Stimulated activated CD4-positive, alpha-beta T cell treated with anti-CD3 and anti-CD28 coated beads, Interleukin-4, amount 100 ng/mL, for 4 hours (primary cell): ENCODE data around the gene MUTYH.
"Not testable (repeated sequence)": the region's sequence is repeated elsewhere in the genome, so short reads cannot be mapped to it uniquely, and the experiment has no call there.

Source experiments
- DNase-seq, 2 experiments: peaks; one replicate each; pipeline ENCODE4 v3.0.0-alpha.2; 2020

Gene MUTYH

DNA sequence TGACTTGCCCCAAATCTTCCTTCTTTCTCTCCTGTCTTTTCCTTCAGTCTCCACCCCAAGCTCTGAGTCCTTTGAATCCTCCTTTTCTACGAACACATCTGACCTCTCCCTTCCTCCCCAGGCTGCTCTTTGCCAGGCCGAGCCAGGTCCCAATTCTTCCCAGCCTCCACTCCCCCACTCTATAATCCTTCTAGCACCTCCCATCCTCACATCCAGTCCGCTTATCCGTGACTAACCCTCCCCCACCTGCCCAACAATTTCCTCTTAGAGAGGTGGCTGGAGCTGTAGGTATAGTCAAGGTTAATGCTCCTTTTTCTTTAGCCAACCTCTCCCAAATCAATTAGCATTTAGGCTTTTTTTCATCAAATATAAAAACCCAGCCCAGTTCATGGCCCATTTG lies 23.1 kb downstream of the MUTYH start:
- no peak for DNase-seq

GRCh38 chr1:45314266-45314665 lies 26.0 kb downstream of the MUTYH start:
- DNase-seq = no peak

GRCh38 chr1:45306905-45307304 lies 33.3 kb downstream of the MUTYH start:
- no peak for DNase-seq

GRCh38 chr1:45306319-45306718 lies 33.9 kb downstream of the MUTYH start:
- DNase-seq = peak; percentile 1 to 20

- no peak for DNase-seq
Measured at GRCh38 chr1:45305231-45305630, 35.0 kb downstream of the MUTYH start.

DNA sequence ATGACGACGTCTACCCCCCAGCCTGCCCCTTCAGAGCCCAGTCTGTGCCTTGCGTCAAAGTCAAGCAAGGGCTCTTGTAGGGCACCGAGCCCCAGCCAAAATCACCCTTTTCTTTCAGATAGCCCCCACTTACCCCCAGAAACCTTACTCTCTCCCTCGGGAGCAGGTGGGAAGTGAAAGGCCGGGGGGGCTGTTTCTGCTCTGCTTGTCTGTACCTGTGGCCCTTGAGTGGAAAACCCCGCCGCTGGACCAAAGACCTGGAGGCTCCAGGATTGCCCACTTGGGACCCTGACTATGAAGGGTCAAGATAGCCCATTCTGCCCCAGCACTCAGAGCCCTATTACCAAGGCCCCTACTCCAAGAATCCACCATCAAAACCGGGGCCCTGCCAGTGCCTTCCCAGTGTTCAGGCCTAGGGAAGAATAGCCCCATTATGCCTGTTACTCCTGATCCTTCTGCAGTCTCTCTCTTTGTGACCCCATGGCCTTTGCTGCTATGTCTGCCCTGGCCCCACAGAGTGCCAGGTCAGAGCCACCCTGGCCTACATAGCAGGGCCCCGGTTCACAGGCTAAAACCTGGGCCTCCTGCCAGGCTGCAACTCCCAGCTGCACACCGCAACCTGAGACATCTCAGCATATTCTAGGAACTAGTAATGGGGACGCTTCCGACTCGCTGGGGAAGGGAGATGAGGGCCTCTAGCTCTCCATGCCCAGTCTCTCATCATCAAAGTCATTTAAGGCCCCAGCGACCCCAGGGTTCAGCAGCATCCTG lies 35.7 kb downstream of the MUTYH start:
- no peak for DNase-seq

DNA sequence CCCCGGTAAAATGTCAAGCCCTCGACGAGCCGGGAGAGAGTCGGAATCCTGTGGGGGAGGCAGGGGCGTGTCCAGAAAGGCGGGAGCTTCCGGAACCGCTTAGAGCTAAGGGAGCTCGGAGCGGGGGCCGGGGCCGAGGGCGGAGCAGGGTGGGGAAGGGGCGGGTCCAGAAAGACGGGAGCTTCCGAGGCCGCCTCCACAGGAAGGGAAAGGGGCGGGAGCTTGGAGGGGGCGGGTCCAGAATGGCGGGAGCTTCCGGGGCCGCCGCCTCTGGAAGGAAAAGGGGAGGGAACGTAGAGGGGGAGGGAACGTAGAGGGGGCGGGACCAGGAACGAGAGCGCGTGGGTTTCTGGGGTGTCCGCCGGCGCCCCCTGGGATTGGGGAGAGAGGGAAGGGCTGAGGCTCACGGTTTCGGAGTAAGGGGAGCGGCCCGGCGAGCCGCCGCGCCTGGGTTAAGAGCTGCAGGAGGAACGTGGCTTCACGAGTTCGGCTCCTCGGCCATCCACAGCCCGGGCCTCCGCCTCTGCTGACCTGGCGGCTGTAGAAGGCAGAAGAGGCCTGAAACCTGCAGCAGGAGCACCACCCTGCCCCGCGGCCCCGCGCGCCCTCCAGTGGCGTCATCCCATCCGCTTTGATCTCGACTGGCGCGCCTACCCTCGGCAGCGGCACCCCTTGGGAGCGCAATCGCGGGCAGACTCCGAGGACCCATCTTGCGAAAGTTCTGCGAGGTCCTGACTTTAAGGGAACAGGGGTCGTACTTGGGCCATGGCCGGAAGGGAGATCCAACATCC lies 36.5 kb downstream of the MUTYH start:
- peak; percentile 99 for DNase-seq

DNA sequence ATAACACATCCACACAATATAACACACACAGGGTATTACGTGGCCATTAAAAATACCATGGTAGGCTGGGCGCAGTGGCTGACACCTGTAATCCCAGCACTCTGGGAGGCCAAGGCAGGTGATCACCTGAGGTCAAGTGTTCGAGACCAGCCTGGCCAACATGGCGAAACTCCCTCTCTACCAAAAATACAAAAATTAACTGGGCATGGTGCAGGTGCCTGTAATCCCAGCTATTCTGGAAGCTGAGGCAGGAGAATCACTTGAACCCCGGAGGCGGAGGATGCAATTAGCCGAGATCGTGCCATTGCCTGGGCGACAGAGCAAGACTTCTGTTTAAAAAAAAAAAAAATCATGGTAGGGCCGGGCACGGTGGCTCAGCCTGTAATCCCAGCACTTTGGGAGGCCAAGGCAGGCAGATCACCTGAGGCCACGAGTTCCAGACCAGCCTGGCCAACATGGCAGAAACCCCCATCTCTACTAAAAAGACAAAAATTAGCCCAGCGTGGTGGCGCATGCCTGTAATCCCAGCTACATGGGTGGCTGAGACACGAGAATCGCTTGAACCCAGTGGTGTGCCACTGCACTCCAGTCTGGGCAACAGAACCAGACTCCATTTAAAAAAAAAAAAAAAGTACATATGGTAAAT lies 37.6 kb downstream of the MUTYH start:
- DNase-seq = no peak

DNA sequence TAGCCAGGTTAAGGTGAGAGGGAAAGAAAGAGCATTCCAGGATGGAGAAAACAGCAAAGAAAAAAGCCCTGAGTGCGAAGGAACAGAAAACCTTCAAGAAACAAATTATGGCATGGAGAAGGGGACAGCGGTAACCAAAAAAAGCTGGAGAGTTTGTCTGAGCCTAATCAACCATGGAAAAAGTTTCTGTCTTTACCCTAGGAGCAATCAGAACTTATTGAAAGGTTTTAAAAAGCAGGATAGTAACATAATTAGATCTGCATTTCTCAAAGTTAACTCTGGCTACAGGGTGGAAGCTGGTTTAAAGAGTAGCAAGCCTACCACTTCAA lies 39.6 kb downstream of the MUTYH start:
- DNase-seq = no peak

GRCh38 chr1:45299981-45300668 lies 40.1 kb downstream of the MUTYH start:
- DNase-seq = peak; percentile 11 to 18

- DNase-seq = no peak
Measured at GRCh38 chr1:45299296-45299695, 40.9 kb downstream of the MUTYH start.

DNA sequence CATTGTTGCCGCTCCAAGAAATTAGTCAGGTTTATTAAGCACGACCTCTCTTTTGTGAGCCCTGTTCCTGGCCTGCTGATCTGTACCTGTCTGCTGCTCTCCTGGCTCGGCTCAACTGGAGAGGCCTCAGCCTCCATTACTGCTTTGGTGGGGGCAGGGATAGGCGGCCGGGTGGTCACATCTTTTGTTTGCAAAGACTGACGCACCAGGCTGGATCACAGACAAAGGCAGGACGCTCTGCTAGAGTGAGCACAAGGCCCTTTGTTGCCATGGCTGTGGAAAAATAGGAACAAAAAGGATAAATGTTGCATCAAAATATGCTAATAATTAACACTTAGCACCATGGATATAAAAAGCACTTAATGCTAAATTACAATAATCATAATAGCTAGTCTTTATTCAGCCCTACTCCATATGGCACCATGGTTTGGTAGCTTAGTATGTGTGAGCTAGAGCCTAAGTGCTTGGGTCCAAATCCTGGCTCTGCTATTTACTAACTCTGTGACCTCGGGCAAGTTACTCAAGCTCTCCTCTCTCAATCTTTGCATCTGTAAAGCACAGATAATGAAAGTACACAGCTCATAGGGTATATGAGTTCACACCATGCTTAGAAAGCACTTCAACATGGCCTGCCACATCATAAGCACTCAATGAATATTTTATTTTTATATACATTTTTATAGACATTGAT lies 42.4 kb downstream of the MUTYH start:
- DNase-seq = no peak

GRCh38 chr1:45291716-45292115 lies 48.5 kb downstream of the MUTYH start:
- DNase-seq = no peak

DNA sequence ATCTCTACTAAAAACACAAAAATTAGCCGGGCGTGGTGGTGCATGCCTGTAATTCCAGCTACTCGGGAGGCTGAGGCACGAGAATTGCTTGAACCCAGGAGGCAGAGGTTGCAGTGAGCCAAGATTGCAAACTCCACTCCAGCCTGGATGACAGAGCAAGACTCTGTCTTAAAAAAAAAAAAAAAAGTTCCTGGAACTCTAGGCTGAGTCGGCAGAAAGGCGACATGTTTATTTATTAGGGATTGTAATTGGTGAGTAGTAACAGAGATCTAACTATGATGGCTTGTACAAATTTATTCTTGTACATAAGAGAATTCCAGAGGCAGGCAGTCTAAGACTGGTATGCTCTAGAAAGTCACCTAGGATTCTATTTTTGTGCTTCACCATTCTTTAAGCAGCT lies 49.2 kb downstream of the MUTYH start:
- DNase-seq = not testable (repeated sequence)

DNA sequence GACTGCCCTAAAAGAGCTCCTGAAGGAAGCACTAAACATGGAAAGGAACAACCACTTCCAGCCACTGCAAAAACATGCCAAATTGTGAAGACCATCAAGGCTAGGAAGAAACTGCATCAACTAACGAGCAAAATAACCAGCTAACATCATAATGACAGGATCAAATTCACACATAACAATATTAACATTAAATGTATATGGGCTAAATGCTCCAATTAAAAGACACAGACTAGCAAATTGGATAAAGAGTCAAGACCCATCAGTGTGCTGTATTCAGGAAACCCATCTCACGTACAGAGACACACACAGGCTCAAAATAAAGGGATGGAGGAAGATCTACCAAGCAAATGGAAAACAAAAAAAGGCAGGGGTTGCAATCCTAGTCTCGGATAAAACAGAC lies 53.7 kb downstream of the MUTYH start:
- not testable (repeated sequence) for DNase-seq

GRCh38 chr1:45284858-45285257 lies 55.4 kb downstream of the MUTYH start:
- DNase-seq = not testable (repeated sequence)

DNA sequence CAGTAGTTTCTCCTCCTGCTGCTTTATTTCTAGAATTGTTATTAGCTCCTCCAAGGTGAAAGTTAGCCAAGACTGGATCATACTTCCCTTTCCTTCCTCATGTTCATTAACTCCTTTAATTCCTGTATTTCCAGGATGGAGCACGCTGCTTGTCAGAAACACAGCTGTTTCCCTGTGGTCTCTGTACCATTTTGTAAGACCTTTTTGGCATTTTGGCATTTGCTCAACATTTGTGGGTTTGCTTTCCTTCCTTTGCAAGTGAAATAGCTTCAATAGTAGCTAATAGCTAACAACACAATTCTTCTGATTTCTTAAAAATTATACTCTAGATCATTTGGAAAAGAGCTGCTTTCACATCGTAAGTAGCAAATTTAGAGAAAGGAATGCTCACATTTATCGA lies 57.9 kb downstream of the MUTYH start:
- DNase-seq = no peak
